ENCODE data around the gene DDX41. TPM values are rescaled to one million over a fixed set of nuclear protein-coding genes. Genes with fewer than 3 reads are reported as not detected.

Gene DDX41
- total and polyA plus RNA-seq, 2 donors (not counting 3 experiments of a cell fraction or from before 2014, with no cell fraction given): 103 to 118 TPM

GRCh38 chr5:177474846-177475562, 41.8 kb downstream of the DDX41 start:
- no peak overlapping the region for H3K9ac ChIP-seq (replicated peaks; ENCODE audit: extremely low read depth, insufficient read depth, low read length)
- no peak overlapping the region for H3K27ac ChIP-seq (ENCODE audit: insufficient read depth, low read depth, low read length)
- DNase-seq (ENCODE audit: low read depth, low spot score): no peak
- H2AFZ ChIP-seq (ENCODE audit: low read depth, low read length): no peak overlapping the region
- H3K9me1 ChIP-seq (replicated peaks; ENCODE audit: control insufficient read depth, extremely low read depth, insufficient read depth, low read length): no peaks in the 10 kb centered on the region
- FAIRE-seq: no peak
- H3K36me3 ChIP-seq (ENCODE audit: control insufficient read depth in 2 of 2, extremely low read depth in 1 of 2, insufficient read depth in 2 of 2, low read length in 2 of 2): no peaks in the 10 kb centered on the region
- dilution Hi-C loops (cut with MboI; ENCODE audit: extremely low pct_ligation_motif_present, low sequenced_read_pairs) (no loop called here), intact Hi-C loops (cut with micrococcal nuclease) (loop anchor here (10.0 kb wide), 1 partner anchor 1030 kb away; the partner anchor contains the start of gene FAF2)
- BruUV-seq (replicated peaks): no TSS peak
- POLR2A ChIA-PET: no interaction called here
- H3K27me3 ChIP-seq (ENCODE audit: control insufficient read depth in 2 of 2, insufficient read depth in 2 of 2, low read length in 2 of 2): no peaks in the 10 kb centered on the region
- no peaks in the 10 kb centered on the region for H4K20me1 ChIP-seq (replicated peaks; ENCODE audit: control insufficient read depth, extremely low read depth, insufficient read depth, low read length)
- no peak overlapping the region for H3K4me2 ChIP-seq (ENCODE audit: insufficient read depth, low read length)
- H3K9me3 ChIP-seq (replicated peaks; ENCODE audit: control insufficient read depth, insufficient read depth, low read length): no peaks in the 10 kb centered on the region
- TF ChIP-seq MYC (IDR thresholded peaks at IDR 0.05; ENCODE audit: low read depth, low read length): no peak
- no peak for TF ChIP-seq EZH2 (IDR thresholded peaks at IDR 0.05; ENCODE audit: borderline replicate concordance, low read depth, low read length, severe bottlenecking)
- TF ChIP-seq JUN (IDR thresholded peaks at IDR 0.05; ENCODE audit: borderline replicate concordance, insufficient read depth, insufficient read length, low read depth): no peak
- no peak for TF ChIP-seq POLR2AphosphoS5 (IDR thresholded peaks at IDR 0.05; ENCODE audit: insufficient read depth, low read depth, low read length)
- no peak for TF ChIP-seq MAX (IDR thresholded peaks at IDR 0.05; ENCODE audit: insufficient read depth, insufficient read length)
- no peak for TF ChIP-seq GATA2 (IDR thresholded peaks at IDR 0.05; ENCODE audit: insufficient read depth, insufficient read length, low read depth, low read length)
- TF ChIP-seq POLR2A (IDR thresholded peaks at IDR 0.05; ENCODE audit: low read depth, low read length): no peak
- TF ChIP-seq FOS (IDR thresholded peaks at IDR 0.05; ENCODE audit: borderline replicate concordance, insufficient read depth, low read length): no peak
- TF ChIP-seq CTCF (IDR thresholded peaks at IDR 0.05; ENCODE audit: extremely low read depth in 1 of 2, insufficient read depth in 1 of 2, low read depth in 1 of 2, low read length in 2 of 2): no peak
- no peak overlapping the region for H3K4me3 ChIP-seq (replicated peaks in 1 of 3; ENCODE audit: insufficient read depth in 1 of 3, low read depth in 1 of 3, low read length in 3 of 3)
- peaks cover 23% of the 10 kb centered on the region for H3K4me1 ChIP-seq (ENCODE audit: control insufficient read depth, extremely low read depth, insufficient read depth, low read length)
- CTCF ChIA-PET: interaction anchor here (0.8 to 3.3 kb wide), 4 partner anchors 18 to 26 kb away, joined by 3 to 17 read pairs (median 10); no protein-coding TSS in a partner anchor
- peaks cover 29% of the 10 kb centered on the region for H3K79me2 ChIP-seq (ENCODE audit: control insufficient read depth, insufficient read depth, low read length)

Measured in endothelial cell of umbilical vein (primary cell).